ENCODE measurements around the gene KRT78. TPM values are rescaled to one million over a fixed set of nuclear protein-coding genes. Genes with fewer than 3 reads are reported as not detected.

Gene KRT78
- total RNA-seq, 1 donor from 2014 or later, result not detected

DNA sequence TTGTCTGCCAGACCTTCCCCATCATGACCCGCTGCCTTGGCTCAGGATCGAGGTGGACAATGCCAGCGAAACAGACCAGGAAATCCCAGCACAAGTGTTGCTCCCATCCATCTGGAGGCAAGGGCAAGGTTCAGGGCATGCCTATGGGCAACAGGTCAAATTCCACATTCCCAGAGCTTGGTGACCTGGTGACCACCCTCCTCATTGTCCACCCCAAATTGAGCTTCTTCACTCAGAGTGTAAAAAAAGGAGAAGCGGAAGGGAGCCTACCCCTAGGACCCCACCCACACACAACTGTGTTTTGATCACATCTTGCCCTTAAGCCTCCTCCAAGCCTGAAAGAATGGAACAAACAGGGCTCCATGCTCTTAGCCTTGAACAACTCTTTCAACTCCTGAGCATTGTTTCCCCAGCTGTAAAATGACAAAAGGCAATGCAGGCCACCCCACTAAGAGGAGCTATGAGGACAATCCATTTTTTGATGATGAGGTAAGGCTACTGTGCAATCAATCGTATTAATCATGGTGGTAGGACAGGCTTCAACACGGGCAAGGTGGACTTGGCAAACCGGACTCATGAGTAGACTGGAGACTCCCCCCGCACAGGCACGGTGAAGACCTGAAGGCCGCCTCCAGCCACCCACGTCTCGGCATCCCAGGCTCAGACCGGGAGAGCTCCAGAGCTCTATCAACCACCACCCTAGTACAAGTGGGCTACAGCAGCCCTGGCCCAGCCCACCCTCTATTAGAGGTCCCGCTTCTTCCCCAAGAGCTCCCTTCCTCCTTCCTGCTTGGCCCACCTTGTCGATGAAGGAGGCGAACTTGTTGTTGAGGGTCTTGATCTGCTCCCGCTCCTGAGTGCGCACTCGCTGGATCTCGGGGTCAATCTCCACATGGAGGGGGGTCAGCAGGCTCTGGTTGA, 15.5 kb downstream of the KRT78 start:
- H3K9me3 Mint-ChIP-seq (ENCODE audit: unreplicated experiment), result no peaks in the 10 kb centered on the region
- no peak overlapping the region for H3K27ac Mint-ChIP-seq (ENCODE audit: unreplicated experiment)
- TF ChIP-seq, protein P1, sequence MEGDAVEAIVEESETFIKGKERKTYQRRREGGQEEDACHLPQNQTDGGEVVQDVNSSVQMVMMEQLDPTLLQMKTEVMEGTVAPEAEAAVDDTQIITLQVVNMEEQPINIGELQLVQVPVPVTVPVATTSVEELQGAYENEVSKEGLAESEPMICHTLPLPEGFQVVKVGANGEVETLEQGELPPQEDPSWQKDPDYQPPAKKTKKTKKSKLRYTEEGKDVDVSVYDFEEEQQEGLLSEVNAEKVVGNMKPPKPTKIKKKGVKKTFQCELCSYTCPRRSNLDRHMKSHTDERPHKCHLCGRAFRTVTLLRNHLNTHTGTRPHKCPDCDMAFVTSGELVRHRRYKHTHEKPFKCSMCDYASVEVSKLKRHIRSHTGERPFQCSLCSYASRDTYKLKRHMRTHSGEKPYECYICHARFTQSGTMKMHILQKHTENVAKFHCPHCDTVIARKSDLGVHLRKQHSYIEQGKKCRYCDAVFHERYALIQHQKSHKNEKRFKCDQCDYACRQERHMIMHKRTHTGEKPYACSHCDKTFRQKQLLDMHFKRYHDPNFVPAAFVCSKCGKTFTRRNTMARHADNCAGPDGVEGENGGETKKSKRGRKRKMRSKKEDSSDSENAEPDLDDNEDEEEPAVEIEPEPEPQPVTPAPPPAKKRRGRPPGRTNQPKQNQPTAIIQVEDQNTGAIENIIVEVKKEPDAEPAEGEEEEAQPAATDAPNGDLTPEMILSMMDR (IDR thresholded peaks at IDR 0.05; ENCODE audit: unreplicated experiment), result no peak
- H3K4me3 Mint-ChIP-seq (ENCODE audit: unreplicated experiment), result no peak overlapping the region
- H3K36me3 Mint-ChIP-seq (ENCODE audit: low read depth, unreplicated experiment), result no peaks in the 10 kb centered on the region
- H3K4me1 Mint-ChIP-seq (ENCODE audit: unreplicated experiment), result peaks cover 19% of the 10 kb centered on the region
- peaks cover 11% of the 10 kb centered on the region for H3K27me3 Mint-ChIP-seq (ENCODE audit: unreplicated experiment)
- no peak for DNase-seq (ENCODE audit: low spot score)

DNA sequence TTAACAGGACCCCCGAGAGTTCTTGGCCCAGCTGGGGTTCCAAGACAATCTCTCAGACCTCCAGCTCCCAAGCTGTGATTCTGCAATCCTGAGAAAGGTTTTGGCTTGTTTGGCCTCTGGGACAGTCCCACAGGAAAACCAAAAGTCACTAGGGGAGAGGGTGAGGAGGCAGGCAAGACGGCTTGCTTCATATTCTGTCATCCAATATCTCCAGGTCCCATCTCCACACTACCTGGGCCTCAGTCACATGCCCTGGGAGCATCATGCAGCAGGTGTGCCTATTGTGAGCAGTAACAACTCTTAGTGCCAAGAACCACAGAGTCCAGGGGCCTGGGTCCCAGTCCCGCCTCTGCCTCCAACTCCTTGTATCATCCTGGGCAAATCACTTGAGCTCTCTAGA, 16.3 kb downstream of the KRT78 start:
- Mint-ChIP-seq H3K27ac (ENCODE audit: unreplicated experiment) (no peak overlapping the region), H3K4me1 (ENCODE audit: unreplicated experiment) (peaks cover 13% of the 10 kb centered on the region), H3K27me3 (ENCODE audit: unreplicated experiment) (peaks cover 7% of the 10 kb centered on the region), H3K9me3 (ENCODE audit: unreplicated experiment) (no peaks in the 10 kb centered on the region), H3K36me3 (ENCODE audit: low read depth, unreplicated experiment) (no peaks in the 10 kb centered on the region), H3K4me3 (ENCODE audit: unreplicated experiment) (no peak overlapping the region)
- no peak for DNase-seq (ENCODE audit: low spot score)
- TF ChIP-seq, protein P1 (IDR thresholded peaks at IDR 0.05; ENCODE audit: unreplicated experiment), result no peak

DNA sequence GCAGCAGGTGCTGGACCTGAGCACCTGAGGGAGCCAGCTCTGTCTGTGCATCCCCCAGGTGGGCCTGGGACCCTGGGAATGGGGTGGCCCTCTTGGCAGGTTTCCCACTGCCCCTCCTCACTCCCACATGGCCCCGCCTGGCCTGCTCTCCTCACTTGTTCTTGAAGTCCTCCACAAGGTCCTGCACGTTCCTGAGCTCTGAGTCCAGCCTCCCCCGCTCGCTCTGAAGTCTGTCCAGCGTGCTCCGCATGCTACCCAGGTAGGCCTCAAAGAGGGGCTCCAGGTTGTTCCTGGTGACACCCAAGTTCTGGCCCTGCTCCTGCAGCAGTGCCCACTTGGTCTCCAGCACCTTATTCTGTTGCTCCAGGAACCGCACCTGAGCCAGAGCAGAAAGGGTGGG, 17.5 kb downstream of the KRT78 start:
- H3K27me3 Mint-ChIP-seq (ENCODE audit: unreplicated experiment), result peaks cover 6% of the 10 kb centered on the region
- no peaks in the 10 kb centered on the region for H3K36me3 Mint-ChIP-seq (ENCODE audit: low read depth, unreplicated experiment)
- H3K4me1 Mint-ChIP-seq (ENCODE audit: unreplicated experiment), result peaks cover 4% of the 10 kb centered on the region
- H3K27ac Mint-ChIP-seq (ENCODE audit: unreplicated experiment), result no peak overlapping the region
- no peak overlapping the region for H3K4me3 Mint-ChIP-seq (ENCODE audit: unreplicated experiment)
- TF ChIP-seq, protein P1 (IDR thresholded peaks at IDR 0.05; ENCODE audit: unreplicated experiment), result no peak
- no peak for DNase-seq (ENCODE audit: low spot score)
- H3K9me3 Mint-ChIP-seq (ENCODE audit: unreplicated experiment), result no peaks in the 10 kb centered on the region

DNA sequence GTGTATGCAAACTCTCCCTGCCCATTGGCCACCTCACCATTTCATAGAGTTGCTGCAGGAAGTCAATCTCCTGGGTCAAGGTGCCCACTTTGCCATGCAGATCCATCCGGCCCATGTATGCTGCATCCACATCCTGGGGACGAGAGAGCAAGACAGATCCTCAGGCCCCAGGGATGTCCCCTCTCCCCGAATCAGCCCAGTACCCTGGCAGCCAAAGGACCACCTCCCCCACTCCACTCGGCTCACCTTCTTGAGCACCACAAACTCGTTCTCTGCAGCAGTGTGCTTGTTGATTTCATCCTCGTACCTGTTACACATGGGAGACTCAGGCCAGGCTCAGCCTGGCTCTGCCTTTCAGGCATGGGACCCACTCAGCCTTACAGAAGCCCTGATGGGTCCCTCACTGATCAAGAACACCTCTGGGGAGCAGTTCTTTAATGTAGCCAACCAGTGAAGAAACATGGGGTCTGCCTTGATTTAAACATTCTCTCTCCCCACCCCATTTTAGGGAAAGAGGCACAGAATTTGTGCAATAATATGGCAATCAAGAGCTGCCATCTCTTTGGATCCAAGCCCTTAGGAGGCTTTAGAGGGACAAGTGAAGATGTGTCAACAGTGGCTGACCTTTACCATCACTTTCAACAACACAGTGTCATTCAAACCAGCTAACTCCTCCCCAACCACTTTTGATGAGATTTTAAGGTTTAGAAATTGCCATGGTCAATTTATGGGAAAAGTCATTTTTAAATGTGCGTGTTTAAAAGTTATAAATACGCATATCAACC, 18.6 kb downstream of the KRT78 start:
- Mint-ChIP-seq H3K36me3 (ENCODE audit: low read depth, unreplicated experiment) (no peaks in the 10 kb centered on the region), H3K9me3 (ENCODE audit: unreplicated experiment) (no peaks in the 10 kb centered on the region), H3K27me3 (ENCODE audit: unreplicated experiment) (peaks cover 4% of the 10 kb centered on the region), H3K4me1 (ENCODE audit: unreplicated experiment) (no peaks in the 10 kb centered on the region), H3K4me3 (ENCODE audit: unreplicated experiment) (no peak overlapping the region), H3K27ac (ENCODE audit: unreplicated experiment) (no peak overlapping the region)
- DNase-seq (ENCODE audit: low spot score), result no peak
- TF ChIP-seq, protein P1 (IDR thresholded peaks at IDR 0.05; ENCODE audit: unreplicated experiment), result no peak

All from endothelial cell (in vitro differentiated cells).